Measurements from ENCODE around the gene RAPGEF1. TPM values are rescaled to one million over a fixed set of nuclear protein-coding genes. Genes with fewer than 3 reads are reported as not detected.

The RAPGEF1 gene
- total RNA-seq, 1 experiment from 2014 or later = 55.6 TPM

- peaks cover 0 to under 1% of the 10 kb centered on the region in 2 experiments; a peak in 2 of 4 replicates for H3K4me1 Mint-ChIP-seq
- no peaks in the 10 kb centered on the region for H3K4me1 ChIP-seq (ENCODE audit: insufficient read depth, low read length)
- H3K27me3 Mint-ChIP-seq (ENCODE audit: low read depth) = no peaks in the 10 kb centered on the region
- no peak overlapping the region for H3K4ac ChIP-seq (ENCODE audit: low read depth, low read length)
- no peak overlapping the region for H2BK120ac ChIP-seq (ENCODE audit: low read depth, low read length, poor library complexity, severe bottlenecking)
- H2AK5ac ChIP-seq (ENCODE audit: insufficient read length, low read length) = no peak overlapping the region
- H3K23ac ChIP-seq (ENCODE audit: insufficient read length, low read depth, low read length) = no peak overlapping the region
- H4K20me1 ChIP-seq (ENCODE audit: control insufficient read depth, insufficient read depth, insufficient read length) = no peaks in the 10 kb centered on the region
- H3K27ac Mint-ChIP-seq = no peak overlapping the region
- no peak for DNase-seq
- H2BK15ac ChIP-seq (ENCODE audit: low read depth, low read length) = no peak overlapping the region
- no peak overlapping the region for H2BK12ac ChIP-seq (ENCODE audit: insufficient read length, low read depth, low read length)
- no peaks in the 10 kb centered on the region for H3K79me2 ChIP-seq (ENCODE audit: insufficient read depth, low read length)
- H3K18ac ChIP-seq (ENCODE audit: insufficient read length, low read depth, low read length) = no peak overlapping the region
- H3K9ac ChIP-seq (ENCODE audit: extremely low read depth, insufficient read length, low read length) = no peak overlapping the region
- H3K27me3 ChIP-seq (ENCODE audit: insufficient read depth, low read length) = no peaks in the 10 kb centered on the region
- H4K91ac ChIP-seq (ENCODE audit: insufficient read length, low read depth, low read length) = no peak overlapping the region
- H3K79me1 ChIP-seq (ENCODE audit: insufficient read depth, low read depth, low read length, poor library complexity, severe bottlenecking) = no peaks in the 10 kb centered on the region
- no peak overlapping the region for H3K14ac ChIP-seq (ENCODE audit: insufficient read depth, low read length)
- H2BK5ac ChIP-seq (ENCODE audit: insufficient read length, low read length) = no peak overlapping the region
- no peak overlapping the region for H3K4me2 ChIP-seq (ENCODE audit: insufficient read depth, insufficient read length, low read length)
- no peak overlapping the region for H4K5ac ChIP-seq (ENCODE audit: insufficient read length, low read depth, low read length)
- no peak overlapping the region for H3K56ac ChIP-seq (ENCODE audit: insufficient read length, low read depth, low read length)
- no peak overlapping the region for H4K8ac ChIP-seq (replicated peaks; ENCODE audit: insufficient read length, low read depth, low read length)
- no peak for TF ChIP-seq CTCF (conservative IDR thresholded peaks at IDR 0.05)
- H3K23me2 ChIP-seq (ENCODE audit: insufficient read length, low read depth, low read length, poor library complexity, severe bottlenecking) = no peaks in the 10 kb centered on the region
- WGBS (ENCODE audit: extremely low coverage, insufficient read length, low lambda C conversion rate) = no CpG with 5 or more reads among the region's 4 CpGs
- H3K9me3 ChIP-seq (ENCODE audit: control insufficient read depth, low read depth, low read length) = no peaks in the 10 kb centered on the region
- H3K9me3 Mint-ChIP-seq = no peaks in the 10 kb centered on the region
- H3K4me3 Mint-ChIP-seq = no peak overlapping the region
- H3K36me3 Mint-ChIP-seq (ENCODE audit: insufficient read depth in 1 of 3, low read depth in 3 of 3) = peaks cover 3 to 38% (median 28%) of the 10 kb centered on the region in 3 experiments; a peak in 6 of 7 replicates
- H3T11ph ChIP-seq (ENCODE audit: low read length) = no peak overlapping the region
- H2BK20ac ChIP-seq (ENCODE audit: low read depth, low read length, poor library complexity, severe bottlenecking) = no peak overlapping the region
- H2AFZ ChIP-seq (ENCODE audit: low read length) = no peak overlapping the region
- no peak overlapping the region for H3K27ac ChIP-seq (ENCODE audit: insufficient read length, low read depth, low read length)
These were observed 143.5 kb downstream of the RAPGEF1 start for GRCh38 chr9:131596430-131596743.

Measured in H9 (cell line).